Prostate gland (tissue), 2 donors: ENCODE measurements around the gene SEMA6D.

Source experiments
- CTCF ChIP-seq, 4 experiments: fragments of 200-600 bp in 2 of 4; fragments of 450-650 bp in 2 of 4; sonication (generic) in 2 of 4; IDR thresholded peaks; 1 replicate in 3 of 4; 2 replicates in 1 of 4; pipeline ENCODE4 v1.5.1; 2016 to 2019; ENCODE audit warnings: antibody characterized with exemption in 4 of 4, mild to moderate bottlenecking in 2 of 4, moderate library complexity in 2 of 4
- POLR2A ChIP-seq: fragments of 450-650 bp; IDR thresholded peaks from one replicate; pipeline ENCODE4 v1.6.1; 2016; ENCODE audit warnings: antibody characterized with exemption, mild to moderate bottlenecking

GRCh38 chr15:47811172-47811571 lies 93.9 kb downstream of the SEMA6D start:
- TF ChIP-seq POLR2A (no peak), CTCF (IDR thresholded peaks at IDR 0.05) (no peak)
